CD4-positive, alpha-beta T cell treated with Interleukin-1 beta for 1 hour (primary cell): ENCODE results near the gene TMCC2.
"Not testable (repeated sequence)": the region's sequence is repeated elsewhere in the genome, so short reads cannot be mapped to it uniquely, and the experiment has no call there.

ENCODE experiments used
- DNase-seq, 2 donors: peaks; one replicate each; pipeline ENCODE4 v3.0.0-alpha.2; 2020 to 2022

Gene TMCC2

GRCh38 chr1:205214756-205215155 lies 13.0 kb upstream of the TMCC2 start:
- no peak for DNase-seq

- DNase-seq, result no peak
These were observed 11.2 kb upstream of the TMCC2 start for GRCh38 chr1:205216588-205216987.

DNA sequence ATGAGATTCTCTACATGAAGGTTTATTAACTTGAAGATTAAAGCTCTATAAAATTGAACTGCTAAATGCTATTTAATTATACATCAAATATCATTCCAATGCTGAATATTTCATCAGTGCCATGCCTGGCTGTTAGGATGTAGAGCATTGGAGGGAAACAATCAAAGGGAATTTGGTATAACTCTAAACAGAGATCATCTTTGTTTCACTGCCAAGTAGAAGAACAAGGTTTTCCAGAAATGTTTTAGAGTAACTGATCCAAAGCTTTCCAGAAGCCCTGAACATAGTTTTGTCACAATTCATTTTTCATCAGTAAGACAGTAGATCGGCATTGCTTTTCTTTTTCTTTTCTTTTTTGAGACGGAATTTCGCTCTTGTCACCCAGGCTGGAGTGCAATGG lies 10.3 kb upstream of the TMCC2 start:
- DNase-seq, result no peak

DNA sequence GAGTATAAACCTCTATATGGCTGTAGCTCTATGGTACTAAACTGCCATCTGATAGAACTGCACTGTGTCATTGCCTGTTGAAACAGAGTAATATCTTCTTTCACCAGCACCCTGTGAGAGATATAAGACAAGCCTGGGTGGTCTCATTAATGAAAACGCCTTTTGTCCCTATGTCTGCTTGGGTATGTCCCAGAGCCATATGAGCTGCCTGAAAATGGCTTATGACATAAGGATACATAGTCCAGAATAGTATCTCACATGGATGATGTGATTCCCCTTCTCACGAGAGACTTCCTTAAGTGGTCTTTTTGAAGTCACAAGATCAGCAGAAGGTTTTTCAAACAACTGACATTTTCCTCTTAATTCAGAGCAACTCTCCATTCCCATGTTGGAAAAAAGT lies 7.3 kb upstream of the TMCC2 start:
- DNase-seq, result no peak

- no peak for DNase-seq
These were observed 3.0 kb upstream of the TMCC2 start for GRCh38 chr1:205224736-205225135.

DNA sequence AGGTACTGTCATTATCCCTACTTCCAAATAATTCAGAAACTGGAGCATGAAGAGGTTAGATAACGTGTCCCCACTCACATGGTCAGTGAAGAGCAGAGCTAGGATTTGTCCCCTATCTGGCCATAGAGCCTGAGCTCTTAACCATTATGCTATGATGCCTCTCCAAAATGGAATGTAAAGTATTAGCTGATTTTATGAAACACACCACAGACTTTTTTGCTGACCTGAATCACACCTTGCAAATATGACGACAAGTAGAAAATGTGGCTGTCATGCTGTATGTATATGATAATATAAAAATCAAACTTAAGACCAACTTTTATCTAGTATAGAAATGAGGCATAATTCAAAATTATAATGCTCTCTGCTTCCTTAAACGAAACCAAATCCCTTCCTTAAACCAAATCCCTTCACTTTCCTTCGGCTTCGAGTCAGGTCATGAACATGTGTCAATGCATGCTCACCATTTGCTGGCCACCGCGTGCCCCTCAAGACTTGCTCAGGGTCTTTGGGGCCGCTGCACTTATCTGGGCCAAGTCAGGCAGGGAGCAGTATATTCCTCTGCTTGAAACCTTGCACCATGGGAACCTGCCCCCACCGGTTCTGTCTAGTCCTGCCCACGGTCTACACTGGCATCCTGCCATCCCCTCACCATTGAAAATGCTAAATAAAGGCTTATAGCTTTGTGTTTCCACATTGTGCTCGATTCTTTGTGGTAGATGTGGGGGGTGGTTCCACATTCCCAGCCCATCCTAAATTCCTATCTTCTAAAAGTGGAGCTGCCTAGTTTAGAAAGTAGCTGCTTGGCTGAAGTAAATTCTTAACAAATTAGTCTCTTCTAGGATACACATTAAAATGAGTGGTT lies 1.6 kb upstream of the TMCC2 start:
- DNase-seq, result no peak

- no peak for DNase-seq
These were observed 720 bp upstream of the TMCC2 start for GRCh38 chr1:205226868-205227583.

DNA sequence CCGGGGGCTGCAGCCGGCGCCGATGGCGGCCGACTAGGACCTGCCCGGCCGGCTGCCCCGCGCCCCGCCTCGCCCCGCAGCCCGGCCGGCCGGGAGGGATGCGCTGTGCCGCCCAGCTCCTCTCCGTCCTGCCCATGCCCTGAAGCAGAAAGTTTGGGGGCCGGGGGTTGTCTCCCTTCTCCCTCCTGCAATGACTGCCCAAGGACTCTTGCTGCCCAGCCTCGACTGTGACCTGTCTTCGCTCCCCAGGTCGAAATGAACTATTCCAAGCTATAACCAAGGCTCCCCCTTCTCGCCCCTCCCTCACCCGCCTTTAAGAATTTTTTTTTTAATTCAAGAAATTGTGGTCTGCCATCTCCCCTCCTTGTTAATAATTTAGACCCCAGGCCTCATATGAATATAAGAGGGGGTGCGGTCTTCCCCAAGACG lies 361 bp downstream of the TMCC2 start:
- DNase-seq, result no peak

DNA sequence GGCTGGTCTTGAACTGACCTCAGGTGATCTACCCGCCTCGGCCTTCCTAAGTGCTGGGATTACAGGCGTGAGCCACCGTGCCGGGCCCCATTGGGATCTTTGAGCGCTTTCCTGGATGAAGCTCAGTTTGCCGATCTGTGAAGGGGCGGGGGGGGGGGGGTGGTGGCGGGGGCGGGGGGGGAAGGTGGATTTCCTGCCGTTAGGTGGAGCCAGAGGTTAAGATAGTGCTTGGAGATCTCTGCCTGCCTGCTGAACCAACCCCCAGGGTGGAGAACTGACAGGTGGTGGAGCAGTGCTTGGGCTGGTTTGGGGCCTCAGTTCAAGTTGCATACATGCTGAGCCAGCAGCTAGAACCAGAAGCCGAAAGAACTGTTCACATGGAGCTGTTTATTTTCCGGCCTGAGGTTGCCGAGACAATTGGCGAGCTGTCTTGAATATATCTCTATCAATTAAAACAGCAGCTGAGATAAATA lies 1.7 kb downstream of the TMCC2 start:
- DNase-seq, result peak; percentile 73 to 75

DNA sequence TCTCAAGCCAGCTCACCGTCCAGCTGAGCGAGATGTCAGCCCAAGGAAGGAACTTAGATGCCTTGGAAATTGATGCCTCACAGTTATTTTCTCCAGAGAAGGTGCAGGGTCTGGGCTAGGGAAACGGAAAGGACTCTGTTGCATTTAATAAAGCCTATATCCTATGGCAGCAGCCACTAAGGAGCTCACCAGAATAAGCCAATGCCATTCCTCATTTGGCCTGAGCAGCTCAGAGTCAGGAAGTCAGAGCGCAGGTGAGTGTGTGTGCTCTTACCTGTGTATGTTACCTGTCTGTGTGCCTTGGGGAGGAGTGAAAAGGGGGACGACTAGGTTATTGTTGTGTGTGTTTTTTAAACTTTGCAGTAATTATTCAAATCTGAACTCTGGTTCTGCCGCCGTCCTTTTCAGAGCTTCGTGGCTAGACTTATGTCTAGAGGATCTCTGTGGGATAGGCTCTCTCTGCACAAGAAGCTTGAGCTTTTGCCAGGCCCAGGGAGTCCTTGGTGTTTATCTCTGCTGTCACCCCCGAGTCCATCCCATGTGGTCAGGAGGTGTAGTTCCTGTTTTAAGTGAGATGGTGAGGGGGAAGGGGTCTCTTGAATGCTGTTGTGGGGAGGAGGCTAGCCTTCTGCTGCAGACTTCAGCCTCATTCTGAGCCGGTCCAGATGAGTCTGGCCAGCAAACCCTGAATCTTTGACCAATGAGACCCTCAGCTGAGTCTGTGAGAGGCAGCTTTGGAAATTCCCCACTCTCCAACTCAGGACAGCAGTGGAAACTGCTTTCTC lies 2.4 kb downstream of the TMCC2 start:
- no peak for DNase-seq

DNA sequence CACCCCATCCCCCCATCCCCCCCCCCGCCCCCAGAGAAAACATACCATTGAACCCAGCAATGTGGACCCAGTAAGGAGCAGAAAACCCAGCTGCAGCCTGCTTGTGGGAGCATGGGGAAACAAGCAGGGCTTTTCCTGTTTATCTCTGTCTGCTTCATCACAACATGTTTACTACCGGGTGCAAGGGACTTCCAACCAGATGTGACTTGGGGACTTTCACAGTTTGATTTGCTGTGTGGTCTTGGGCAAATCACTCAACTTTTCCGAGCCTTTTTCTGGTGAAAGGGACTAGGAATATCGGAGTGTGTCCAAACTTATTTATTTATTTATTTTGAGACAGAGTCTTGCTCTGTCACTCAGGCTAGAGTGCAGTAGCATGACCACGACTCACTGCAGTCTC lies 3.2 kb downstream of the TMCC2 start:
- no peak for DNase-seq

DNA sequence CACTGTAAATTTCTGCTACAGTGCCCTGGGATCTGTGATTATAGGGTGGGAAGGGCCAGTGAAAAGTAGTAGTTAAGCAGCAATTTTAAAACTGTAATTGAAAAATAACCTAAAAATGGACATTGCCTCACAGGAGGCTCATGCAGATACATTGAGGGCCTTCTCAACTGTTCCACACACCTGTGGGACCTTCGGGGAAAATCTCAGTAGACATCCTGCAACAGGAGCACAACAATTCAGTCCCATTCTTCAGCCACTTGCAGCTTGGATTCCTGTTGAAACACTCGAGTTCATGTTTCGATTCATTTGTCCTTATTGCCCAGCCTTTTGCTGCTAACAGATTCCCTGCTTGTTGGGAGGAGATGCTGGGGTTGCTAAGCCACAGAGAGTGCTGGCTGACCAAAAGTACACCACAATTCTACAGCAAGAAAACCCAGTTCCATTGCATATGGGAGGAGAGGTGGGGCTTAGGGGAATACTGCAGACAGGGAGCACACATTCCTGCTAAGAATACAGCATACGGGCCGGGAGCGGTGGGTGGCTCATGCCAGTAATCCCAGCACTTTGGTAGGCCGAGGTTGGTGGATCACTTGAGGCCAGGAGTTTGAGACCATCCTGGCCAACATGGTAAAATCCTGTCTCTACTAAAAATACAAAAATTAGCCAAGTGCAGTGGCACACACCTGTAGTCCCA lies 4.5 kb downstream of the TMCC2 start:
- DNase-seq, result no peak

DNA sequence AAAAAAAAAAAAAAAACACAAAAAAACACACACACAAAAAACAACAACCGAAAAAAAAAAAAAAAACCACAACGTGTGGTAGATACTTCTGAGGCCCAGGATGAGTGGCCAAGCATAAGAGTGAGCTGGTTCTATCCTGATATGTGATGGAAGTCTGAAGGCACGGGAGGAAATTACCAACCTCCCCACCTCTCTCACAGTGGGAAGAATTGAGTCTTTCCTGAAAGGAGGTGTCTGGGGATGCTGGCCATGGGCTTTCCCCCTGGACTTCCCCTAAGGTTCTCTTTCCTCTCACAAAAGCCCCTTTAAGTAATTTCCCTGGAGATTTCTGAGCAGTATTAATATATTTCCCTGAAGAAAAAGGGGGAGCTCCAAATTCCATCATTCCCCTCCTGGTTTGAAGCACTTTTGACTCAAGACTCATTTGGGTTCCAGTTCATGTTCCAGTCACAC lies 5.2 kb downstream of the TMCC2 start:
- DNase-seq, result no peak

- DNase-seq, result not testable (repeated sequence)
These were observed 6.2 kb downstream of the TMCC2 start for GRCh38 chr1:205233986-205234385.

GRCh38 chr1:205235951-205236350 lies 8.2 kb downstream of the TMCC2 start:
- DNase-seq, result no peak

DNA sequence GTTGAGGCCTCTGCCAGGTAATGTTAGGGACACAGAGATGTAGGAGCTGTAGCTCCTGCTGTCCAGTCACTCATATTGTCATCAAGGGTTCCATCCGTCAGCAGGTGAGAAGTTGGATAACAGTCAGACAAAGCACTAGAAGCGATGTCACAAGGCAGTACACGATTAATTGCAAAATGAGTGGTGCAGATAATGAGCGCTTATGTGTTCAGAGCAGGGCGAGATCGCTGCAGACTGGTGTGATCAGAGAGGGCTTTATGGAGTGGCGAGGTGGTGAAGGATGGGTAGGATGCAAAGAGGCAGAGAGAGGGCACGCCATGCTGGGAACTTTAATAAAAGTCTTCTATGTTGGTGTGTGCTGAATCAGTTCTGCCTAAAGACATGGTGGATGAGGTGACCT lies 8.8 kb downstream of the TMCC2 start:
- DNase-seq, result no peak

- no peak for DNase-seq
These were observed 9.3 kb downstream of the TMCC2 start for GRCh38 chr1:205236951-205237475.

GRCh38 chr1:205237526-205238484 lies 10.1 kb downstream of the TMCC2 start:
- no peak for DNase-seq

GRCh38 chr1:205239078-205239477 lies 11.3 kb downstream of the TMCC2 start:
- no peak for DNase-seq

DNA sequence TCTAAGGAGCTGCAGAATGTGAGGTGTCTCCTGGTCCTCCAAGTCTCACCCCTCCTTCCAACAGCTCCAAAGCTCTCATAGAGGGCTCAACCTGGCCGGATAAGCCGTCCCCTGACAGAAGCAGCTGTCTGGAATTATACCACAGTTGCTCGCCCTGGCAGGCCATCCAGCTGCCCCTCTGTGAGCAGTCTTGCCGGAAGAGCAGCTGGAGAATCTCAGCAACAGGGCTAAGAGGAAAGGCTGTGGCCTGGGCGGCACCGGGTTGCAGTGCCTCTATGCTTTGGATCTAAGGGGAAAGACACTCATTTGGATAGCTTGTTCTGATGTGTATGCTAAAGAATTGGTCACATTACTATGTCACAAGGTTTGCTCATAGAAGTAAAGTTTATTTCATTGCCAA lies 12.4 kb downstream of the TMCC2 start:
- no peak for DNase-seq

DNA sequence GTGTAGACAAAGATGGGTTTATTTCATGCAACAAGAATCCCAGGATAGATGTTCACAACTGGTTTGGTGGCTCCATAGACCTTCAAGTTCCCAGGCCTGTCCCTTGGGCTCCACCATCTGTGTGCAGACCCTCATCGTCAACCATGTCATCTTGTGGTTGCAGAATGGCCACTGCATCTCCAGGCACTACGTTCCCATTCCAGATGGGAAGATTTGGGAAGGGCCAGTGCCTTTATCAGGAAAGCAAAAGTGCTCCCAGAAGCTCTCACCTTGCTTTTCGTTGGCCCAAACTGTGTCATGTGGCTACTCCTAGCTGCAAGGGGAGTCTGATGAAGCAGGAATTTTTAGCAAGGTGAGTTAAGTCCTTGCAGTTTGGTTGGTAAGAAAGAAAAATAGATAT lies 12.8 kb downstream of the TMCC2 start:
- no peak for DNase-seq
